ENCODE measurements around the gene CIB2. TPM values are rescaled to one million over a fixed set of nuclear protein-coding genes. Genes with fewer than 3 reads are reported as not detected.

CIB2 gene
- total and polyA plus RNA-seq, 9 donors, result 1.7 to 12.4 (median 8.8) TPM

GRCh38 chr15:78088773-78089080, 42.5 kb downstream of the CIB2 start:
- Histone ChIP-seq H3K9me3 (no peaks in the 10 kb centered on the region), H3K4me1 (ENCODE audit: insufficient read depth) (peaks cover 9% of the 10 kb centered on the region), H3K27ac (no peak overlapping the region), H3K27me3 (no peaks in the 10 kb centered on the region), H3K36me3 (no peaks in the 10 kb centered on the region), H3K4me3 (no peak overlapping the region)
- 81 to 88% (median 86%) methylated on average over 3 of the region's 3 CpGs for WGBS, 3 donors
- intact Hi-C loops (cut with DNase I), result no loop called here
- no peak for DNase-seq
- TF ChIP-seq, protein P1, sequence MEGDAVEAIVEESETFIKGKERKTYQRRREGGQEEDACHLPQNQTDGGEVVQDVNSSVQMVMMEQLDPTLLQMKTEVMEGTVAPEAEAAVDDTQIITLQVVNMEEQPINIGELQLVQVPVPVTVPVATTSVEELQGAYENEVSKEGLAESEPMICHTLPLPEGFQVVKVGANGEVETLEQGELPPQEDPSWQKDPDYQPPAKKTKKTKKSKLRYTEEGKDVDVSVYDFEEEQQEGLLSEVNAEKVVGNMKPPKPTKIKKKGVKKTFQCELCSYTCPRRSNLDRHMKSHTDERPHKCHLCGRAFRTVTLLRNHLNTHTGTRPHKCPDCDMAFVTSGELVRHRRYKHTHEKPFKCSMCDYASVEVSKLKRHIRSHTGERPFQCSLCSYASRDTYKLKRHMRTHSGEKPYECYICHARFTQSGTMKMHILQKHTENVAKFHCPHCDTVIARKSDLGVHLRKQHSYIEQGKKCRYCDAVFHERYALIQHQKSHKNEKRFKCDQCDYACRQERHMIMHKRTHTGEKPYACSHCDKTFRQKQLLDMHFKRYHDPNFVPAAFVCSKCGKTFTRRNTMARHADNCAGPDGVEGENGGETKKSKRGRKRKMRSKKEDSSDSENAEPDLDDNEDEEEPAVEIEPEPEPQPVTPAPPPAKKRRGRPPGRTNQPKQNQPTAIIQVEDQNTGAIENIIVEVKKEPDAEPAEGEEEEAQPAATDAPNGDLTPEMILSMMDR (IDR thresholded peaks at IDR 0.05), result no peak
- TF ChIP-seq EP300 (IDR thresholded peaks at IDR 0.05) (no peak), POLR2A (IDR thresholded peaks at IDR 0.05) (no peak)

GRCh38 chr15:78087951-78088772, 43.1 kb downstream of the CIB2 start:
- no peak overlapping the region for H3K27ac ChIP-seq
- no peaks in the 10 kb centered on the region for H3K36me3 ChIP-seq
- TF ChIP-seq, protein P1 (IDR thresholded peaks at IDR 0.05), result no peak
- no peak for TF ChIP-seq EP300 (IDR thresholded peaks at IDR 0.05)
- TF ChIP-seq POLR2A (IDR thresholded peaks at IDR 0.05), result no peak
- peak in 1 of 5 donors; percentile 7 for DNase-seq
- H3K4me1 ChIP-seq (ENCODE audit: insufficient read depth), result peaks cover 6% of the 10 kb centered on the region
- no peak overlapping the region for H3K4me3 ChIP-seq
- no peaks in the 10 kb centered on the region for H3K27me3 ChIP-seq
- WGBS, 3 donors, result 90 to 95% (median 92%) methylated on average over 12 of the region's 12 CpGs
- intact Hi-C loops (cut with DNase I), result no loop called here
- no peaks in the 10 kb centered on the region for H3K9me3 ChIP-seq

- Histone ChIP-seq H3K4me3 (no peak overlapping the region), H3K36me3 (no peaks in the 10 kb centered on the region), H3K9me3 (no peaks in the 10 kb centered on the region), H3K27ac (no peak overlapping the region), H3K27me3 (no peaks in the 10 kb centered on the region), H3K4me1 (ENCODE audit: insufficient read depth) (no peaks in the 10 kb centered on the region)
- intact Hi-C loops (cut with DNase I), result no loop called here
- no peak for DNase-seq
- 18 to 29% (median 19%) methylated on average over 1 of the region's 1 CpG for WGBS, 3 donors
- TF ChIP-seq, protein P1 (IDR thresholded peaks at IDR 0.05), result no peak
- TF ChIP-seq POLR2A (IDR thresholded peaks at IDR 0.05) (no peak), EP300 (IDR thresholded peaks at IDR 0.05) (no peak)
Observed at GRCh38 chr15:78085928-78086327, 45.3 kb downstream of the CIB2 start.

GRCh38 chr15:78084449-78084750, 46.8 kb downstream of the CIB2 start:
- 86 to 89% (median 86%) methylated on average over 5 of the region's 5 CpGs for WGBS, 3 donors
- H3K27ac ChIP-seq, result no peak overlapping the region
- DNase-seq, result peak in 1 of 5 donors; percentile 42
- H3K4me1 ChIP-seq (ENCODE audit: insufficient read depth), result no peaks in the 10 kb centered on the region
- no peak overlapping the region for H3K4me3 ChIP-seq
- no peak for TF ChIP-seq EP300 (IDR thresholded peaks at IDR 0.05)
- TF ChIP-seq, protein P1 (IDR thresholded peaks at IDR 0.05), result no peak
- TF ChIP-seq POLR2A (IDR thresholded peaks at IDR 0.05), result no peak
- H3K36me3 ChIP-seq, result no peaks in the 10 kb centered on the region
- intact Hi-C loops (cut with DNase I), result no loop called here
- no peaks in the 10 kb centered on the region for H3K9me3 ChIP-seq
- H3K27me3 ChIP-seq, result no peaks in the 10 kb centered on the region
